AG04450 (cell line): Measurements from ENCODE around the gene CSTB. TPM values are rescaled to one million over a fixed set of nuclear protein-coding genes. Genes with fewer than 3 reads are reported as not detected.

ENCODE experiments used
- CTCF ChIA-PET: fragments of 300-600, 350-600 bp; formaldehyde crosslinking; extraction: SDS; loops from one replicate; lab custom pipeline; 2022; ENCODE audit warnings: antibody characterized with exemption, inconsistent platforms; lab: Charles Lee
- POLR2A ChIA-PET: fragments of 350-600 bp; formaldehyde crosslinking; extraction: SDS; loops from one replicate; lab custom pipeline; 2021; ENCODE audit warnings: antibody characterized with exemption, inconsistent platforms; lab: Yijun Ruan, JAX
- DNase-seq: peaks from one replicate; pipeline ENCODE4 v3.0.0-alpha.2; 2011; ENCODE audit warnings: low read depth, low spot score
- H3K27ac ChIP-seq: one replicate; pipeline ENCODE4 v1.5.1; 2012; ENCODE audit warnings: low read depth, low read length, control low read depth
- H3K27me3 ChIP-seq: one replicate; pipeline ENCODE4 v1.6.0; 2012; ENCODE audit warnings: low read length; ENCODE audit not compliant: control insufficient read depth, insufficient read depth
- H3K4me3 ChIP-seq: 2 replicates; pipeline ENCODE4 v1.5.1; 2011; ENCODE audit warnings: mild to moderate bottlenecking, low read depth, low read length, control low read depth
- H3K9me3 ChIP-seq: 2 replicates; pipeline ENCODE4 v1.5.1; 2012; ENCODE audit warnings: low read length; ENCODE audit not compliant: control insufficient read depth, insufficient read depth
- polyA plus RNA-seq: library from polyadenylated mRNA; depleted of rRNA; stranded (reverse); fragments of >200 nt; gene quantifications from 2 replicates; pipeline ENCODE4 v1.2.3, GENCODE V29; 2011
- TF ChIP-seq, protein P1 (sequence below): IDR thresholded peaks from 2 replicates; pipeline ENCODE4 v1.5.1; 2011; ENCODE audit warnings: low read depth, low read length, control low read depth, inconsistent platforms

The CSTB gene
- polyA plus RNA-seq, 1 experiment, result 54.3 TPM

- H3K27ac ChIP-seq, result no peak overlapping the region
- TF ChIP-seq, protein P1, sequence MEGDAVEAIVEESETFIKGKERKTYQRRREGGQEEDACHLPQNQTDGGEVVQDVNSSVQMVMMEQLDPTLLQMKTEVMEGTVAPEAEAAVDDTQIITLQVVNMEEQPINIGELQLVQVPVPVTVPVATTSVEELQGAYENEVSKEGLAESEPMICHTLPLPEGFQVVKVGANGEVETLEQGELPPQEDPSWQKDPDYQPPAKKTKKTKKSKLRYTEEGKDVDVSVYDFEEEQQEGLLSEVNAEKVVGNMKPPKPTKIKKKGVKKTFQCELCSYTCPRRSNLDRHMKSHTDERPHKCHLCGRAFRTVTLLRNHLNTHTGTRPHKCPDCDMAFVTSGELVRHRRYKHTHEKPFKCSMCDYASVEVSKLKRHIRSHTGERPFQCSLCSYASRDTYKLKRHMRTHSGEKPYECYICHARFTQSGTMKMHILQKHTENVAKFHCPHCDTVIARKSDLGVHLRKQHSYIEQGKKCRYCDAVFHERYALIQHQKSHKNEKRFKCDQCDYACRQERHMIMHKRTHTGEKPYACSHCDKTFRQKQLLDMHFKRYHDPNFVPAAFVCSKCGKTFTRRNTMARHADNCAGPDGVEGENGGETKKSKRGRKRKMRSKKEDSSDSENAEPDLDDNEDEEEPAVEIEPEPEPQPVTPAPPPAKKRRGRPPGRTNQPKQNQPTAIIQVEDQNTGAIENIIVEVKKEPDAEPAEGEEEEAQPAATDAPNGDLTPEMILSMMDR, result no peak
- H3K9me3 ChIP-seq, result peaks cover 13% of the 10 kb centered on the region
- ChIA-PET CTCF (interaction anchor here (1.2 kb wide), 1 partner anchor 23 kb away, joined by 3 read pairs; no protein-coding TSS in a partner anchor), POLR2A (no interaction called here)
- no peak for DNase-seq
- no peaks in the 10 kb centered on the region for H3K27me3 ChIP-seq
- no peak overlapping the region for H3K4me3 ChIP-seq
These were observed 9.2 kb downstream of the CSTB start for GRCh38 chr21:43766734-43767497.

GRCh38 chr21:43764576-43765495, 11.3 kb downstream of the CSTB start:
- H3K27me3 ChIP-seq, result no peaks in the 10 kb centered on the region
- TF ChIP-seq, protein P1, result no peak
- peaks cover 13% of the 10 kb centered on the region for H3K9me3 ChIP-seq
- ChIA-PET POLR2A (interaction anchor here (0.7 to 1.2 kb wide), 3 partner anchors 24 to 1506 kb away, joined by 3 read pairs; no protein-coding TSS in a partner anchor), CTCF (no interaction called here)
- H3K4me3 ChIP-seq, result no peak overlapping the region
- peak overlapping the region; percentile 2 for H3K27ac ChIP-seq
- DNase-seq, result no peak

- POLR2A ChIA-PET, result no interaction called here
- no peak overlapping the region for H3K4me3 ChIP-seq
- DNase-seq, result no peak
- H3K9me3 ChIP-seq, result peaks cover 13% of the 10 kb centered on the region
- H3K27me3 ChIP-seq, result no peaks in the 10 kb centered on the region
- CTCF ChIA-PET, result interaction anchor here (0.7 kb wide), 1 partner anchor 96 kb away, joined by 4 read pairs; no protein-coding TSS in a partner anchor
- TF ChIP-seq, protein P1, result no peak
- no peak overlapping the region for H3K27ac ChIP-seq
These were observed 12.1 kb downstream of the CSTB start for GRCh38 chr21:43763901-43764523.

- no peak overlapping the region for H3K27ac ChIP-seq
- CTCF ChIA-PET, result no interaction called here
These were observed 13.6 kb downstream of the CSTB start for GRCh38 chr21:43762303-43763128.

More at GRCh38 chr21:43762303-43763128, 13.6 kb downstream of the CSTB start:
- POLR2A ChIA-PET, result no interaction called here
- peaks cover 9% of the 10 kb centered on the region for H3K9me3 ChIP-seq
- H3K4me3 ChIP-seq, result no peak overlapping the region
- no peaks in the 10 kb centered on the region for H3K27me3 ChIP-seq
- TF ChIP-seq, protein P1, result no peak
- DNase-seq, result no peak
